Lower leg skin (tissue), 3 donors: ENCODE measurements around the gene TXN.

ENCODE experiments used
- CTCF ChIP-seq, 3 donors: fragments of 450-650 bp; IDR thresholded peaks; one replicate each; pipeline ENCODE4 v1.5.1; 2016; ENCODE audit warnings: antibody characterized with exemption in 3 of 3, mild to moderate bottlenecking in 3 of 3, moderate library complexity in 2 of 3
- POLR2A ChIP-seq, 2 donors: fragments of 450-650 bp; IDR thresholded peaks; one replicate each; pipeline ENCODE4 v1.6.1; 2016 to 2017; ENCODE audit warnings: antibody characterized with exemption in 2 of 2, mild to moderate bottlenecking in 1 of 2, moderate library complexity in 1 of 2

GRCh38 chr9:110244616-110245015 is 11.7 kb downstream of the TXN start:
- TF ChIP-seq CTCF (IDR thresholded peaks at IDR 0.05) (no peak), POLR2A (IDR thresholded peaks at IDR 0.05) (no peak)
